ENCODE measurements around the gene RFWD3.
"Not testable (repeated sequence)": the region's sequence is repeated elsewhere in the genome, so short reads cannot be mapped to it uniquely, and the experiment has no call there.

Gene RFWD3

GRCh38 chr16:74666425-74667254 lies at the start of gene RFWD3:
TSS of gene RFWD3 (minus strand) at chr16:74666877. CDS start at chr16:74661449, 5,428 bp downstream.
- peak; percentile 98 for DNase-seq

- no peak for DNase-seq
Measured at GRCh38 chr16:74716355-74716754, 49.7 kb upstream of the RFWD3 start.

GRCh38 chr16:74713876-74714275 lies 47.2 kb upstream of the RFWD3 start:
- DNase-seq = no peak

- no peak for DNase-seq
Measured at GRCh38 chr16:74713325-74713724, 46.6 kb upstream of the RFWD3 start.

- no peak for DNase-seq
Measured at GRCh38 chr16:74711938-74712337, 45.3 kb upstream of the RFWD3 start.

GRCh38 chr16:74710401-74710800 lies 43.7 kb upstream of the RFWD3 start:
- no peak for DNase-seq

GRCh38 chr16:74709441-74709877 lies 42.8 kb upstream of the RFWD3 start:
- DNase-seq = no peak

- DNase-seq = no peak
Measured at GRCh38 chr16:74700438-74701225, 34.0 kb upstream of the RFWD3 start, which contains the start of gene MLKL. TSS of gene MLKL (minus strand) at chr16:74700862. CDS start at chr16:74695757, 5,105 bp downstream.

GRCh38 chr16:74700116-74700437 lies 33.4 kb upstream of the RFWD3 start:
- no peak for DNase-seq

GRCh38 chr16:74699666-74700065 lies 33.0 kb upstream of the RFWD3 start:
- no peak for DNase-seq

- no peak for DNase-seq
Measured at GRCh38 chr16:74698222-74698621, 31.5 kb upstream of the RFWD3 start.

GRCh38 chr16:74695450-74696422 lies 29.1 kb upstream of the RFWD3 start:
- peak; percentile 53 for DNase-seq

- DNase-seq = no peak
Measured at GRCh38 chr16:74691093-74691855, 24.6 kb upstream of the RFWD3 start.

- no peak for DNase-seq
Measured at GRCh38 chr16:74682556-74682955, 15.9 kb upstream of the RFWD3 start.

GRCh38 chr16:74680681-74681080 lies 14.0 kb upstream of the RFWD3 start:
- DNase-seq = no peak

- DNase-seq = no peak
Measured at GRCh38 chr16:74679983-74680382, 13.3 kb upstream of the RFWD3 start.

- no peak for DNase-seq
Measured at GRCh38 chr16:74677868-74678267, 11.2 kb upstream of the RFWD3 start.

GRCh38 chr16:74673876-74674275 lies 7.2 kb upstream of the RFWD3 start:
- DNase-seq = no peak

- DNase-seq = not testable (repeated sequence)
Measured at GRCh38 chr16:74668877-74669276, 2.2 kb upstream of the RFWD3 start.

GRCh38 chr16:74667255-74667700 lies 601 bp upstream of the RFWD3 start:
- DNase-seq = no peak

- no peak for DNase-seq
Measured at GRCh38 chr16:74666010-74666421, 661 bp downstream of the RFWD3 start.

- DNase-seq = no peak
Measured at GRCh38 chr16:74661064-74661463, 5.6 kb downstream of the RFWD3 start.
